ENCODE results near the gene CACNA1G.
A peak's percentile ranks its signal among the peaks of the same experiment; 100 is the strongest.

Gene CACNA1G

GRCh38 chr17:50618941-50619340 lies 58.4 kb downstream of the CACNA1G start:
- H3K4me3 ChIP-seq (ENCODE audit: low read depth, low read length): no peak overlapping the region
- TF ChIP-seq CTCF (IDR thresholded peaks at IDR 0.05; ENCODE audit: low read depth, low read length): no peak
- TF ChIP-seq MAX (IDR thresholded peaks at IDR 0.05; ENCODE audit: low read depth, low read length): no peak
- TF ChIP-seq MYC (IDR thresholded peaks at IDR 0.05; ENCODE audit: low read depth, low read length): no peak
- no peak for TF ChIP-seq POLR2A (IDR thresholded peaks at IDR 0.05; ENCODE audit: extremely low read depth, insufficient read length)
- peak; percentile 41 for DNase-seq (ENCODE audit: low read depth)

- H3K4me3 ChIP-seq (ENCODE audit: low read depth, low read length): no peak overlapping the region
- DNase-seq (ENCODE audit: low read depth): no peak
- TF ChIP-seq MYC (IDR thresholded peaks at IDR 0.05; ENCODE audit: low read depth, low read length) (no peak), CTCF (IDR thresholded peaks at IDR 0.05; ENCODE audit: low read depth, low read length) (no peak), POLR2A (IDR thresholded peaks at IDR 0.05; ENCODE audit: extremely low read depth, insufficient read length) (no peak), MAX (IDR thresholded peaks at IDR 0.05; ENCODE audit: low read depth, low read length) (no peak)
Observed at GRCh38 chr17:50619489-50619888, 59.0 kb downstream of the CACNA1G start.

- H3K4me3 ChIP-seq (ENCODE audit: low read depth, low read length): no peak overlapping the region
- DNase-seq (ENCODE audit: low read depth): no peak
- TF ChIP-seq CTCF (IDR thresholded peaks at IDR 0.05; ENCODE audit: low read depth, low read length) (no peak), MAX (IDR thresholded peaks at IDR 0.05; ENCODE audit: low read depth, low read length) (no peak), POLR2A (IDR thresholded peaks at IDR 0.05; ENCODE audit: extremely low read depth, insufficient read length) (no peak), MYC (IDR thresholded peaks at IDR 0.05; ENCODE audit: low read depth, low read length) (no peak)
Observed at GRCh38 chr17:50620237-50620636, 59.7 kb downstream of the CACNA1G start.

- TF ChIP-seq CTCF (IDR thresholded peaks at IDR 0.05; ENCODE audit: low read depth, low read length) (no peak), POLR2A (IDR thresholded peaks at IDR 0.05; ENCODE audit: extremely low read depth, insufficient read length) (no peak), MAX (IDR thresholded peaks at IDR 0.05; ENCODE audit: low read depth, low read length) (no peak), MYC (IDR thresholded peaks at IDR 0.05; ENCODE audit: low read depth, low read length) (no peak)
- no peak overlapping the region for H3K4me3 ChIP-seq (ENCODE audit: low read depth, low read length)
- DNase-seq (ENCODE audit: low read depth): no peak
Observed at GRCh38 chr17:50620858-50621257, 60.3 kb downstream of the CACNA1G start.

- TF ChIP-seq CTCF (IDR thresholded peaks at IDR 0.05; ENCODE audit: low read depth, low read length) (no peak), MYC (IDR thresholded peaks at IDR 0.05; ENCODE audit: low read depth, low read length) (no peak), POLR2A (IDR thresholded peaks at IDR 0.05; ENCODE audit: extremely low read depth, insufficient read length) (no peak), MAX (IDR thresholded peaks at IDR 0.05; ENCODE audit: low read depth, low read length) (no peak)
- no peak for DNase-seq (ENCODE audit: low read depth)
- no peak overlapping the region for H3K4me3 ChIP-seq (ENCODE audit: low read depth, low read length)
Observed at GRCh38 chr17:50621574-50622031, 61.1 kb downstream of the CACNA1G start.
